Astrocyte (in vitro differentiated cells and primary cell): ENCODE results near the gene COMMD7. TPM values are rescaled to one million over a fixed set of nuclear protein-coding genes. Genes with fewer than 3 reads are reported as not detected.

ENCODE experiments used
- DNase-seq: peaks from one replicate; pipeline ENCODE4 v3.0.0-alpha.2; 2010; ENCODE audit warnings: low read depth
- FAIRE-seq: peaks from 2 replicates; lab custom pipeline; 2011; peaks lifted over from hg19 to GRCh38; lab: Jason Lieb, UNC
- H2AFZ ChIP-seq: 2 replicates; pipeline ENCODE4 v1.6.0; 2012; ENCODE audit warnings: low read depth, low read length, inconsistent platforms
- H3K27ac ChIP-seq: 2 replicates; pipeline ENCODE4 v1.5.1; 2011; ENCODE audit warnings: low read depth, low read length, inconsistent platforms
- H3K27me3 ChIP-seq: 2 replicates; pipeline ENCODE4 v1.6.0; 2011; ENCODE audit warnings: low read length, inconsistent platforms; ENCODE audit not compliant: insufficient read depth
- H3K36me3 ChIP-seq: 2 replicates; pipeline ENCODE4 v1.5.1; 2011; ENCODE audit warnings: low read length, inconsistent platforms; ENCODE audit not compliant: insufficient read depth
- H3K4me1 ChIP-seq: 2 replicates; pipeline ENCODE4 v1.5.1; 2011; ENCODE audit warnings: low read length, inconsistent platforms; ENCODE audit not compliant: insufficient read depth
- H3K4me2 ChIP-seq: 2 replicates; pipeline ENCODE4 v1.6.0; 2012; ENCODE audit warnings: low read length, inconsistent platforms
- H3K4me3 ChIP-seq: 2 replicates; pipeline ENCODE4 v1.5.1; 2011; ENCODE audit warnings: low read depth, mild to moderate bottlenecking, low read length, inconsistent platforms; ENCODE audit not compliant: insufficient read depth
- H3K79me2 ChIP-seq: 2 replicates; pipeline ENCODE4 v1.6.0; 2012; ENCODE audit warnings: mild to moderate bottlenecking, low read length, inconsistent platforms; ENCODE audit not compliant: insufficient read depth
- H3K9ac ChIP-seq: 2 replicates; pipeline ENCODE4 v1.6.0; 2012; ENCODE audit warnings: mild to moderate bottlenecking, low read length, inconsistent platforms
- H3K9me3 ChIP-seq: 2 replicates; pipeline ENCODE4 v1.5.1; 2012; ENCODE audit warnings: low read depth, mild to moderate bottlenecking, low read length, inconsistent platforms; ENCODE audit not compliant: insufficient read depth
- H4K20me1 ChIP-seq: 2 replicates; pipeline ENCODE4 v1.6.0; 2012; ENCODE audit warnings: low read length, inconsistent platforms; ENCODE audit not compliant: insufficient read depth
- H3K27ac Mint-ChIP-seq: one replicate; pipeline ENCODE4 v1.8.0; 2021; ENCODE audit warnings: mild to moderate bottlenecking, mixed read lengths; ENCODE audit not compliant: unreplicated experiment
- H3K27me3 Mint-ChIP-seq: one replicate; pipeline ENCODE4 v1.8.0; 2021; ENCODE audit warnings: low read depth, mixed read lengths; ENCODE audit not compliant: unreplicated experiment
- H3K36me3 Mint-ChIP-seq: one replicate; pipeline ENCODE4 v1.8.0; 2021; ENCODE audit warnings: low read depth, mixed read lengths; ENCODE audit not compliant: unreplicated experiment
- H3K4me1 Mint-ChIP-seq: one replicate; pipeline ENCODE4 v1.8.0; 2021; ENCODE audit warnings: low read depth, mixed read lengths; ENCODE audit not compliant: unreplicated experiment
- H3K4me3 Mint-ChIP-seq: one replicate; pipeline ENCODE4 v1.8.0; 2021; ENCODE audit warnings: mild to moderate bottlenecking, moderate library complexity, mixed read lengths; ENCODE audit not compliant: unreplicated experiment
- H3K9me3 Mint-ChIP-seq: one replicate; pipeline ENCODE4 v1.8.0; 2021; ENCODE audit warnings: mild to moderate bottlenecking, mixed read lengths; ENCODE audit not compliant: unreplicated experiment
- CTCF ChIP-seq: IDR thresholded peaks from 2 replicates; pipeline ENCODE4 v1.5.1; 2011; ENCODE audit warnings: low read depth, mild to moderate bottlenecking, inconsistent platforms, low read length, moderate library complexity; ENCODE audit not compliant: insufficient read depth
- EZH2 ChIP-seq: IDR thresholded peaks from 2 replicates; pipeline ENCODE4 v1.6.1; 2012; ENCODE audit warnings: mild to moderate bottlenecking, low read length, inconsistent platforms; ENCODE audit not compliant: insufficient read depth
- total RNA-seq: library from RNA; stranded (reverse); gene quantifications from 2 replicates; pipeline ENCODE4 v1.2.1, GENCODE V29; 2021

COMMD7 gene
- total RNA-seq, 1 donor from 2014 or later: 38.9 TPM

- Mint-ChIP-seq H3K27me3 (no peaks in the 10 kb centered on the region), H3K27ac (no peak overlapping the region), H3K4me3 (no peak overlapping the region), H3K4me1 (peaks cover 17% of the 10 kb centered on the region), H3K9me3 (no peaks in the 10 kb centered on the region), H3K36me3 (no peaks in the 10 kb centered on the region)
- no peaks in the 10 kb centered on the region for H3K79me2 ChIP-seq
- no peak overlapping the region for H3K27ac ChIP-seq
- TF ChIP-seq EZH2 (no peak), CTCF (no peak)
- H3K9me3 ChIP-seq: no peaks in the 10 kb centered on the region
- H3K27me3 ChIP-seq: no peaks in the 10 kb centered on the region
- H3K4me1 ChIP-seq: peaks cover 18% of the 10 kb centered on the region
- peak overlapping the region; percentile 78 for H3K4me2 ChIP-seq
- FAIRE-seq: no peak
- no peak for DNase-seq
- H2AFZ ChIP-seq: no peak overlapping the region
- H4K20me1 ChIP-seq: no peaks in the 10 kb centered on the region
- H3K4me3 ChIP-seq: no peak overlapping the region
- no peaks in the 10 kb centered on the region for H3K36me3 ChIP-seq
- H3K9ac ChIP-seq: no peak overlapping the region
Measured at GRCh38 chr20:32753731-32754130, 10.5 kb upstream of the COMMD7 start.

GRCh38 chr20:32752458-32753250 is 9.4 kb upstream of the COMMD7 start:
- Histone ChIP-seq H3K79me2 (no peaks in the 10 kb centered on the region), H3K27me3 (no peaks in the 10 kb centered on the region), H3K4me3 (no peak overlapping the region), H3K36me3 (no peaks in the 10 kb centered on the region), H4K20me1 (no peaks in the 10 kb centered on the region), H3K27ac (peak overlapping the region; percentile 76), H3K9ac (peak overlapping the region; percentile 59), H3K9me3 (no peaks in the 10 kb centered on the region), H3K4me2 (peak overlapping the region; percentile 78), H2AFZ (peak overlapping the region; percentile 76), H3K4me1 (peaks cover 18% of the 10 kb centered on the region)
- no peak for TF ChIP-seq CTCF
- TF ChIP-seq EZH2: no peak
- Mint-ChIP-seq H3K4me1 (peaks cover 17% of the 10 kb centered on the region), H3K9me3 (no peaks in the 10 kb centered on the region), H3K27ac (no peak overlapping the region), H3K36me3 (no peaks in the 10 kb centered on the region), H3K4me3 (no peak overlapping the region), H3K27me3 (no peaks in the 10 kb centered on the region)
- FAIRE-seq: no peak
- peak; percentile 78 for DNase-seq
